GM21526 (cell line): ENCODE results near the gene MSH5.
"Not testable (repeated sequence)": the region's sequence is repeated elsewhere in the genome, so short reads cannot be mapped to it uniquely, and the experiment has no call there.

Experiments
- ATAC-seq: cut with Tn5 transposase; IDR thresholded peaks from one replicate; pipeline ENCODE4 v1.9.1; 2021; ENCODE audit warnings: moderate library complexity; ENCODE audit not compliant: unreplicated experiment, low FRiP score

The MSH5 gene

GRCh38 chr6:31795616-31796298 lies 56.0 kb downstream of the MSH5 start, which contains the start of gene VARS1:
Gene VARS1, minus strand, starts transcription at chr6:31795752. Its CDS starts 535 bp downstream, at chr6:31795217.
- peak; percentile 60 for ATAC-seq

DNA sequence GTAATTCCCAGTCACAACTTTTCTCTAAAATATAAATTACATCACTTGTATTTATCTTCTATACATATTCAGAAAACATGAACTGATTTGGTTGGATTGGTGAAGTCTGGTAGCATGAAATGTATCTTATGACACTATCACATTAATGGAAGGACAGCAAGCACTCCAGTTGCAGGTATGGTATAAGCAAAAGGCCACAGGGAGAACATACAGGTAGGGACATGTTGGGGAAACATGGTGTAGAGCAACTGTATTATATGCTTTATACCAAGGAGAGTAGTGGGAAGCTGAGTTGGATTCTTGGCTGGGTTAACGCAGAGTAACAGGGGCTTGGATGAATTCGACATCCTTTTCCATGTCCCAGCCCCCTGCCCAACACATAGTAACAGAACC lies 57.2 kb downstream of the MSH5 start:
- no peak for ATAC-seq

DNA sequence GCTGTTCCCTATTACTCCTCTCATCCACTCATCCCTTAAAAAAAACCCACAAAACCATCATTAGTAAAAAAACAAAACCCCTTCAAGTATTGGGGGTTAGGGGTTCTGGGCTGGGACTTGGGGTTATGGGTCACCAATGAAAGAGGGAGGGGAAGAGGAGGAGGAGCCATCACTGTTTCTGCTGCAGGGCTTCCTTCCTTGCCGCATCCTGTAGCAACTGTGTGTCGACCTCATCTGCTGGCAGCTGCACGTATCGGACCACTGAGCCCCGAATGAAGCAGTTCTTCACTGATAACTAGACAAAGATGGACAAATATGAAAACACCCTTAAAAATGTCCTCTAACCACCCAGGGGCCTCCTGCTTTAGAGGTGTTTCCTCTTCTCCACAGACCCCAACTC lies 57.8 kb downstream of the MSH5 start:
- no peak for ATAC-seq

- ATAC-seq = no peak
These were observed 60.0 kb downstream of the MSH5 start for GRCh38 chr6:31799781-31800180.

GRCh38 chr6:31801031-31801927 lies 61.5 kb downstream of the MSH5 start:
- not testable (repeated sequence) for ATAC-seq

- peak; percentile 23 for ATAC-seq
These were observed 66.2 kb downstream of the MSH5 start for GRCh38 chr6:31805939-31806469.

DNA sequence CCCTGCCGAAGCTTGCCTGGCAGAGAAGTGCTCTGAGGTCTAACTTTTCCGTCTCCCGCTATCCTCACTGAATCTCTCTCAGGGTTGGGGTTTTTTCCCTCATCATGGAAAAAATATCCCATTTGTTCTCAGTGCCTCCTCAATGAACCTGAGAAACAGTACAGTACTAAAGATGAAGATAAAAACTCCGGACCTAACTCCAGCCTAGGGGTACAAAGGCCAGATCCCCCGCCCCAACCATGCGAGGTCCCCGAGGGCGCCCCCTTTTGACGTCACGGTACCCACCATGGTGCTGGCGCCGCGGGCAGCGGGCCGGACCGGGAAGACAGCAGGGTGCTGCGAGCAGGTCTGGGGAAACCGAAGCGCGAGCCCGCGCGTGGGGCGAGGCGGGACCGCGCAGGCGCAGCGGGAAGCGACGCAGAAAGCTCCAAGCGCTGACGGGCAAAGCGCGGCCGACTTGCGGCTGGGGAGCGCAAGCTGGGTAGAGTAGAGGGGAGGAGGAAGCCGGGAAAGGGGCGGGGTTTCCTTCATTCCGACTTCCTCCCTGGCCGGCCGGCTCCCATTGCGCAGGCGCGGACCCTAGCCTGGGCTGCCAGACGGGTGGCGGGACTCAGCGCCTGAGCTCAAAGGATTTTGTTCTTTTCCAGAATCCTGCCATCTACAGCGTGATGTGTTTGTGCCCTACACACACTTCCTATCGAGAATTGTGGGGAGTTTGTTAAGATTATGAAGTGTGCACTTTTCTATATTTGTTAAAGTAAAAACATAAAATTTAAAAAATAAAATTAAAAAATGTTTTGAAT lies 66.9 kb downstream of the MSH5 start, which contains the start of gene LSM2:
Gene LSM2, minus strand, starts transcription at position 497 of the 803 bp plus-strand sequence. Its CDS starts 209 bp downstream, at position 288.
- ATAC-seq = peak; percentile 75

DNA sequence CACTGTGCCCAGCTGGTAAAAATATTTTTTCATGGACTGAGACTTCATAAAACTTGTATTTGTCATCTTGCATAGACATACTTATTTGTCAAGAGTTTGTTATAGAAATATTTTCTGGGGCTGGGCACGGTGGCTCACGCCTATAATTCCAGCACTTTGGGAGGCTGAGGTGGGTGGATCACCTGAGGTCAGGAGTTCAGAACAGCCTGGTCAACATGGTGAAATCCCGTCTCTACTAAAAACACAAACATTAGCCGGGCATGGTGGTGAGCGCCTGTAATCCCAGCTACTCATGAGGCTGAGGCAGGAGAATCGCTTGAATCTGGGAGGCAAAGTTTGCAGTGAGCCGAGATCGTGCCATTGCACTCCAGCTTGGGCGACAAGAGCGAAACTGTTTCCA lies 68.8 kb downstream of the MSH5 start:
- not testable (repeated sequence) for ATAC-seq

- ATAC-seq = no peak
These were observed 71.8 kb downstream of the MSH5 start for GRCh38 chr6:31811645-31812044.
